Inflammatory macrophage treated with lipopolysaccharide for 4 hours (primary cell): ENCODE data around the gene FBXL3.
"Not testable (repeated sequence)": the region's sequence is repeated elsewhere in the genome, so short reads cannot be mapped to it uniquely, and the experiment has no call there.

ENCODE experiments used
- DNase-seq: peaks from one replicate; pipeline ENCODE4 v3.0.0-alpha.2; 2020

The FBXL3 gene

GRCh38 chr13:76982061-76982460 is 44.9 kb downstream of the FBXL3 start:
- DNase-seq: peak; percentile 20

GRCh38 chr13:76980075-76980718 is 46.8 kb downstream of the FBXL3 start:
- DNase-seq: peak; percentile 70

DNA sequence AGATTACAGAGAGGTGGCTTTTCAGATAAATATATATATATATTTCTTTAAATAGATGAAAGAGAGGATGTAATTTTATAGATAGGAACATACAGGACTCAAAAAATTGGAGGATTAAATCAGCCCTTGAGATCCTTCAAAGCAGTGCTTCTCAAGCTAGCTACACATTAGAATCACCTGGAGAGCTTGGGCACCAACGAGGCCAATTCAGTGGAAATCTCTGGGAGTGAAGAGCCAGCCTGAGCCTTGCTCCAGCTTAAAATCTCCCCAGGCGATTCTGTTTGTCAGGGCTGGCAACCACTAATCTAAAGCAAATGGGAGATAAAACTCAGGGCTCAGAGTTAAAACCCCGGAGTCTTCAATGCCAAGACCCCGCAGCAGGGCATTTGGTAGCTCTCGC is 50.0 kb downstream of the FBXL3 start:
- DNase-seq: no peak

DNA sequence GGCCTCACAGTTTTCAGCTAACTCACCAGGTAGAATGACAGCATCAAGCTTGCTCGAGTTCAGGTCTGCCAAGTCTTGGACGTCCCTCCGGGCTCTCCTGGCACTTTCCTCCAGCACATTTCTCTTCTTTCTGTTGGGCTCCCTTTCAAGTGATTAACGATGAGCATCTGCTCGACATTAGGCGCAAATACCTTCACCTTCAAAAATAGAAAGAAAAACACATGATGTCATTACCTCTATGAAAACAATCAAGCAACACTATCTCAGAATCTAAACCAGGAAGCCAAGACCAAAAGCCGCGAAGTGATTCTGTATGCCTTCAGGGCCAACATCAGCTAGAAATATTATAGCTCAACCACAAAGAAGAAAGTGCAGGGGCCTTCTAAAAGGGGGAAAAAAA is 50.5 kb downstream of the FBXL3 start:
- DNase-seq: no peak

- no peak for DNase-seq
Measured at GRCh38 chr13:76975863-76976262, 51.1 kb downstream of the FBXL3 start.

DNA sequence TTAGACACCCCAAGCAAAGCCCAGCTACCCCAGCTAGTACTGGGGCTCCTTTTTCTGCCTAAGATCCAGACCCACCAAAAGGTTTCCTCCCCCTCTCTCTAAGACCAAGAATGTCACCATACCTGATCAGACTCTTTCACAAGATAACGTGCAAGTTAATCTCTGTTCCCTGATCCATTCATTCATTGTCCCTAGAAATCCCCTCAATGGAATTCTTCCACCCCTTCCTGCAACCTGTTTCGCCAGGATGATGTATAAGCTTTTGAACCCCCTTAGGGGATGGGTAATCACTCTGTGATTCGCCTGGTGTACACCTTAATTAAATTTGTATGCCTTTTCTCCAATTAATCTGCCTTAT is 52.4 kb downstream of the FBXL3 start:
- no peak for DNase-seq

DNA sequence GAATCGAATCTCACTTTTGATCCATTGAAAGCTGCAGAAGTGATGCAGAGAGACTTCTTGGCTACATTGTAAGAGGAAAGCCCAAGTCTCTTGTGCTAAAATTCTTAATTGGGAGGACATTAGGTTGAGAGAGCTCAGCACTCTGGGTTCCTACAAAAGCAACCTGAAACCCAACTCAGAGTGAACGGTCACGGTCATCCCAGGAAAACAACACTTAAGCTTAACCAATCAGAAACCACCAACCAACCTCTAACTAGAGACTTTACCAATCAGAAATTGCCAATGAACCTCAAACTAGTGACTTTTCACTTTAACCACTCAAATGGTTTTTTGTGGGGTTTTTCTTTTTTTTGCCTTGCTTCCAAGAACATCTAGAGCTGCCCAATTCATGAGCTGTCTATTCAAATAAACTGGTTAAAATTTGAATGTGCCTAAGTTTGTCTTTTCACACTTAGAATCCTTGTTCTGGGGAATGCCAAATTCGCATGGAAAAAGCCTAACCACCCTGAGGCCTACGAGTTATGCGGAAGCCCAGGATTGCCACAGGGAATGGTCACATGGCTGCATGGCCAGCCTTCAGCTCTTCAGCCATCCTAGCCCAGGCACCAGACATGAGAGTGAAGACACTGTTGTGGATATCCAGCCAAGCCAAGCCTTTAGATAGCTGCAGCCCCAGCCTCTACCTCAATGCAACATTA is 52.9 kb downstream of the FBXL3 start:
- DNase-seq: no peak

DNA sequence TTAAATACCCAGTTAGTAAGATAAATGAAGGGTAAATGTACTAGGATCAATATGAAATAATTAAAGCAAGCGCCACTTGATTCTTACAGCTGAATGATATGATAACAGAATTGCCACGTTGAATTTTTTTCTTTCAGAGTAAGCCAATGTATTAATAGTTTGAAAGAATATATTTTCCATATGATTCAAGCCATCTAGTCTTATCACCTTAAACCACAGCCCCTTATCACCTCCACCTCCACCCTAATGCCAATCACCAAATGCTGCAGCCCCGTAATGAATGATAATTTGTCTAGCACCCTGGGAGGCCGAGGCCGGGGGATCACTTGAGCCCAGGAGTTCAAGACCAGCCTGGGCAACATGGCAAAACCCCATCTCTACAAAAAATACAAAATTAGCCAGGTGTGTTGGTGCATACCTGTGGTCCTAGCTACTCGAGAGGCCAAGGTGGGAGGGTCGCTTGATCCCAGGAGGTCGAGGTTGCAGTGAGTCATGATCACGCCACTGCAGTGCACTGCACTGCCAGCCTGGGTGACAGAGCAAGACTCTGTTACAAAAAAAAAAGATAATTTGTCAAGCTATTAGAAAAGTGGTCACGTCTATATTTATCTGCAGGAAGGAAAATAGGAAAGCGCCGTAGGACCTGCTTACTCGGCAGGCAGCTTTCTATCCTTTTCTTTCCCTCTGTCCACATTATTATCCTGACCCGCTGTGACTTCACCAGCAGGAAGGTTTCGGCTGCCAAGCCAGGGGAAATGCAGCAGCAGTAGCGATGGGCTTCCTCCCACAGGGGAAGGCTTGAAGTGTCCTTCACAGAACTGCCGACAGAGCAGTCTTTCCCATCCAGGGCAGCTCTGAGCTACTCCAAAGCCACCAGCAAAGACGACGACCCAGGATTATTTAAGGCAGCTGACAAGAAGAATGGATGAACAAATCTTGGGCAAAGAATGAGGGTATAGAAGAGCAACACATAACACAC is 54.8 kb downstream of the FBXL3 start:
- DNase-seq: peak; percentile 26

GRCh38 chr13:76971215-76971614 is 55.7 kb downstream of the FBXL3 start:
- DNase-seq: no peak

DNA sequence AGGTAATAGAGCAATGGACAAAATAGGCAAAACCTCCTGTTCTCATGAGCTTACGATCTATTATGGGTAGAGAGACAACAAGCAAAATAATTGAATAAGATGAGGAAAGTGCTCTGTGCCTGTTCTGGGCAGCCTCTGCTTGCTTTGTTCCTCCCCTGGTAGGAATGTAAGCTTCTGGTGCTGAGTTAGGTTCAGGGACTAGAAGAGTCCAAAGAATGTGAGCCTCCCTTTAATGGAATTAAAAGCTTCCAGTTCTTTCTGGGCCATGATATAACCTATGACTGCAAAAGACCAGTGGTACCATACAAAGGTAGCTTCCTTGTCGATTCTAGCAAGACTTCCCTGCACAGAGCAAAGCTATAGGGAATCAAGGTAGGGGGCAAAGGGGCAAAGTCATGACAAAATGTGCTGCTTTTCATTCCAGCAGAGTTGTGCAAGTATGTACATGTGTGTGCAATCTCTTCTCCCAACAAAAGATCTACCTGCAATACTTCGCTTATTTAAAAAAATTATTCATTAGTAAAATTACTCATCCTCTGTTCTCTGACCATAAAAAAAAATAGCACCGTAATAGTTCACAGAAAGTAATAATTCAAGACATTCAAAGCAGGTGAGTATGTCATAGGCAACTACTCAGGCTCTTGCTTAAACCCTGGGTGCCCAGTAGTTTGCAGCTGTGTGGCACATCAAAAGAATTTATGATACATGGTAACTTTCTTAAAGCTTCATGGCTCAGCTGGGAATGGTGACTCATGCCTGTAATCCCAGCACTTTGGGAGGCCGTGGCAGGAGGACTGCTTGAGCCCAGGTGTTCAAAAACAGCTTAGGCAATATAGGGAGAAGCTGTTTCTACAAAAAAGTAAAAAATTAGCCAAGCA is 57.2 kb downstream of the FBXL3 start:
- DNase-seq: no peak

GRCh38 chr13:76968041-76968440 is 58.9 kb downstream of the FBXL3 start:
- no peak for DNase-seq

DNA sequence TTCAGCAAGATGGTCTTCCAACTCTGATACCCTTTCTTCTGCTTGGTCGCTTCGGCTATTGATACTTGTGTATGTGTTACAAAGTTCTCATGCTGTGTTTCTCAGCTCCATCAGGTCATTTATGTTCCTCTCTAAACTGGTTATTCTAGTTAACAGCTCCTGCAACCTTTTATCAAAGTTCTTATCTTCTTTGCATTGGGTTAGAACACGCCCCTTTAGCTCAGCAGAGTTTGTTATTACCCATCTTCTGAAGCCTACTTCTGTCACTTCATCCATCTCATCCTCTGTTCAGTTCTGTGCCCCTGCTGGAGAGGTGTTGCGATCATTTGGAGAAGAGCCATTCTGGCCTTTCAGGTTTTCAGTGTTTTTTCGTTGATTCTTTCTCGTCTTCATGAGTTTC is 59.9 kb downstream of the FBXL3 start:
- no peak for DNase-seq

GRCh38 chr13:76965759-76966421 is 61.1 kb downstream of the FBXL3 start:
- no peak for DNase-seq

DNA sequence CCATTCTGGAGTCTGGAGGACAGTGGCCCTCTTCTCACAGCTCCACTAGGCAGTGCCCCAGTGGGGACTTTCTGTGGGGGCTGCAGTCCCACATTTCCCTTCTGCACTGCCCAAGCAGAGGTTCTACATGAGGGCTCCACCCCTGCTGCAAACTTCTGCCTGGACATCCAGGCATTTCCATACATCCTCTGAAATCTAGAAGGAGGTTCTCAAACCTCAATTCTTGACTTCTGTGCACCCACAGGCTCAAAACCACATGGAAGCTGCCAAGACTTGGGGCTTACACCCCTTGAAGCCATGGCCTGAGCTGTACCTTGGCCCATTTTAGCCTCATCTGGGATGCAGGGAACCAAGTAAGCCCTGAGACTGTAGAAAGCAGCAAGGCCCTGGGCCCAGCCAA is 67.2 kb downstream of the FBXL3 start:
- not testable (repeated sequence) for DNase-seq

DNA sequence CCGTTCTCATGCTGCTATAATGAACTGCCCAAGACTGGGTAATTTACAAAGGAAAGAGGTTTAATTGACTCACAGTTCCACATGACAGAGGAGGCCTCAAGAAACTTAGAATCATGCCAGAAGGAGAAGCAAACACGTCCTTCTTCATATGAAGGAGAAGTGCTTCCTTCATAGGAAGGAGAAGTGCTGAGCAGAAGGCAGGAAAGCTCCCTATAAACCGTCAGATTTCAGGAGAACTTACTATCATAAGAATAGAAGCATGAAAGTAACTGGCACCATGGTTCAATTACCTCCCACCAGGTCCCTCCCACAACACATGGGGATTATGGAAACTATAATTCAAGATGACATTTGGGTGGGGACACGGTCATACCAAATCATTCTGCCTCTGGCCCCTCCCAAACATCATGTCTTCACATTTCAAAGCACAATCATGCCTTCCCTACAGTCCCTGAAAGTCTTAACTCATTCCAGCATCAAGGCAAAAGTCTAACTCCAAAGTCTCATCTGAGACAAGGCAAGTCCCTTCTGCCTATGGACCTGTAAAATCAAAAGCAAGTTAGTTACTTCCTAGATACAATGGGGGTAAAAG is 68.0 kb downstream of the FBXL3 start:
- peak; percentile 61 for DNase-seq

- no peak for DNase-seq
Measured at GRCh38 chr13:76955661-76956060, 71.3 kb downstream of the FBXL3 start.
